Fibroblast of lung (primary cell): ENCODE measurements around the gene ATP6V0E2. TPM values are rescaled to one million over a fixed set of nuclear protein-coding genes. Genes with fewer than 3 reads are reported as not detected.

Experiments
- DNase-seq, 2 donors: peaks; one replicate each; pipeline versions ENCODE4 v3.0.0 to v3.0.0-alpha.2; 2010; ENCODE audit warnings: low read depth in 2 of 2
- H2AFZ ChIP-seq: 2 replicates; pipeline ENCODE4 v1.5.1; 2012; ENCODE audit warnings: low read length, control low read depth, inconsistent platforms
- H3K27ac ChIP-seq: 2 replicates; pipeline ENCODE4 v1.5.1; 2011; ENCODE audit warnings: low read length, control low read depth; ENCODE audit not compliant: insufficient read depth
- H3K27me3 ChIP-seq: 2 replicates; pipeline ENCODE4 v1.5.1; 2011; ENCODE audit warnings: mild to moderate bottlenecking, low read length; ENCODE audit not compliant: control insufficient read depth, insufficient read depth
- H3K36me3 ChIP-seq: 2 replicates; pipeline ENCODE4 v1.5.1; 2011; ENCODE audit warnings: low read length; ENCODE audit not compliant: control insufficient read depth, insufficient read depth
- H3K4me1 ChIP-seq: 2 replicates; pipeline ENCODE4 v1.5.1; 2011; ENCODE audit warnings: low read length; ENCODE audit not compliant: control insufficient read depth, insufficient read depth; ENCODE audit errors: extremely low read depth
- H3K4me2 ChIP-seq: 2 replicates; pipeline ENCODE4 v1.5.1; 2011; ENCODE audit warnings: low read length, control low read depth; ENCODE audit not compliant: insufficient read depth; ENCODE audit errors: extremely low read depth
- H3K4me3 ChIP-seq, 4 experiments: fragments of 200-600 bp in 1 of 4; sonication (generic) in 1 of 4; replicated peaks in 1 of 4; 2 replicates each; pipeline ENCODE4 v1.5.1; 2011 to 2016; ENCODE audit warnings: low read length in 4 of 4, low read depth in 3 of 4, mild to moderate bottlenecking in 3 of 4, control low read depth in 2 of 4, inconsistent platforms in 1 of 4, mixed read lengths in 1 of 4; ENCODE audit not compliant: insufficient read depth in 1 of 4; ENCODE audit errors: control extremely low read depth in 1 of 4
- H3K79me2 ChIP-seq: 2 replicates; pipeline ENCODE4 v1.5.1; 2012; ENCODE audit warnings: mild to moderate bottlenecking, low read length, inconsistent platforms; ENCODE audit not compliant: control insufficient read depth, insufficient read depth
- H3K9ac ChIP-seq: 2 replicates; pipeline ENCODE4 v1.5.1; 2011; ENCODE audit warnings: mild to moderate bottlenecking, low read length, control low read depth; ENCODE audit not compliant: insufficient read depth
- H3K9me3 ChIP-seq: 2 replicates; pipeline ENCODE4 v1.5.1; 2012; ENCODE audit warnings: low read depth, low read length; ENCODE audit not compliant: control insufficient read depth, insufficient read depth
- H4K20me1 ChIP-seq: 2 replicates; pipeline ENCODE4 v1.5.1; 2011; ENCODE audit warnings: low read length; ENCODE audit not compliant: control insufficient read depth, insufficient read depth; ENCODE audit errors: extremely low read depth
- CTCF ChIP-seq, 2 donors: IDR thresholded peaks in 1 of 2; conservative IDR thresholded peaks in 1 of 2; 1 replicate in 1 of 2; 2 replicates in 1 of 2; pipeline ENCODE4 v1.5.1; 2011 to 2012; ENCODE audit warnings: low read length in 2 of 2, control low read depth in 1 of 2, inconsistent platforms in 1 of 2, low read depth in 1 of 2, mild to moderate bottlenecking in 1 of 2
- EZH2 ChIP-seq: IDR thresholded peaks from 2 replicates; pipeline ENCODE4 v1.5.1; 2012; ENCODE audit warnings: low read length, control low read depth, mild to moderate bottlenecking; ENCODE audit errors: missing control alignments
- polyA plus RNA-seq, 2 donors: library from polyadenylated mRNA; depleted of rRNA in 1 of 2; stranded (reverse) in 1 of 2; unstranded in 1 of 2; fragments of >200 nt; gene quantifications; 2 replicates each; pipeline ENCODE4 v1.2.1, GENCODE V29; 2011 to 2012; ENCODE audit warnings: missing spikeins in 1 of 2
- total RNA-seq: library from RNA; depleted of rRNA; stranded (reverse); fragments of >200 nt; gene quantifications from 2 replicates; pipeline ENCODE4 v1.2.1, GENCODE V29; 2014

The ATP6V0E2 gene
- total and polyA plus RNA-seq, 2 donors (not counting 1 experiment from before 2014, with no cell fraction given) = 14.3 to 22.6 TPM

GRCh38 chr7:149843566-149843965 is 30.2 kb upstream of the ATP6V0E2 start:
- no peak for TF ChIP-seq CTCF (conservative IDR thresholded peaks at IDR 0.05 in 1 of 2, IDR thresholded peaks at IDR 0.05 in 1 of 2; ENCODE audit: low read depth in 1 of 2, low read length in 2 of 2)
- no peak for TF ChIP-seq EZH2
- no peak overlapping the region for H3K27ac ChIP-seq
- no peaks in the 10 kb centered on the region for H3K27me3 ChIP-seq
- H4K20me1 ChIP-seq = no peaks in the 10 kb centered on the region
- no peak overlapping the region for H3K4me2 ChIP-seq
- peaks cover 6% of the 10 kb centered on the region for H3K79me2 ChIP-seq
- no peak overlapping the region for H2AFZ ChIP-seq
- H3K4me3 ChIP-seq = no peak overlapping the region
- no peaks in the 10 kb centered on the region for H3K4me1 ChIP-seq
- DNase-seq = no peak
- H3K9ac ChIP-seq = no peak overlapping the region
- peaks cover 2% of the 10 kb centered on the region for H3K36me3 ChIP-seq
- H3K9me3 ChIP-seq = no peaks in the 10 kb centered on the region

GRCh38 chr7:149844445-149844844 is 29.3 kb upstream of the ATP6V0E2 start:
- H3K4me2 ChIP-seq = no peak overlapping the region
- peaks cover 2% of the 10 kb centered on the region for H3K79me2 ChIP-seq
- no peaks in the 10 kb centered on the region for H3K4me1 ChIP-seq
- no peak overlapping the region for H2AFZ ChIP-seq
- H3K27me3 ChIP-seq = no peaks in the 10 kb centered on the region
- no peaks in the 10 kb centered on the region for H3K9me3 ChIP-seq
- H4K20me1 ChIP-seq = no peaks in the 10 kb centered on the region
- H3K27ac ChIP-seq = no peak overlapping the region
- peaks cover 2% of the 10 kb centered on the region for H3K36me3 ChIP-seq
- H3K4me3 ChIP-seq = no peak overlapping the region
- DNase-seq = no peak
- H3K9ac ChIP-seq = no peak overlapping the region
- TF ChIP-seq EZH2 (no peak), CTCF (conservative IDR thresholded peaks at IDR 0.05 in 1 of 2, IDR thresholded peaks at IDR 0.05 in 1 of 2; ENCODE audit: low read depth in 1 of 2, low read length in 2 of 2) (no peak)

GRCh38 chr7:149845257-149845980 is 28.4 kb upstream of the ATP6V0E2 start:
- H3K79me2 ChIP-seq = no peaks in the 10 kb centered on the region
- H3K9ac ChIP-seq = no peak overlapping the region
- H3K27me3 ChIP-seq = no peaks in the 10 kb centered on the region
- no peaks in the 10 kb centered on the region for H4K20me1 ChIP-seq
- no peaks in the 10 kb centered on the region for H3K4me1 ChIP-seq
- TF ChIP-seq CTCF (conservative IDR thresholded peaks at IDR 0.05 in 1 of 2, IDR thresholded peaks at IDR 0.05 in 1 of 2; ENCODE audit: low read depth in 1 of 2, low read length in 2 of 2) = no peak
- no peak for TF ChIP-seq EZH2
- no peaks in the 10 kb centered on the region for H3K9me3 ChIP-seq
- H3K4me2 ChIP-seq = no peak overlapping the region
- no peak overlapping the region for H3K27ac ChIP-seq
- H3K36me3 ChIP-seq = peaks cover 2% of the 10 kb centered on the region
- DNase-seq = peak in 1 of 2 donors; percentile 20
- no peak overlapping the region for H3K4me3 ChIP-seq
- no peak overlapping the region for H2AFZ ChIP-seq
